HEK293T (cell line): ENCODE results near the gene PHF13.

Experiments
- CTCF ChIA-PET: fragments of 350-600 bp; formaldehyde crosslinking; extraction: SDS; loops from one replicate; lab custom pipeline; 2021; ENCODE audit warnings: antibody characterized with exemption, inconsistent platforms; lab: Yijun Ruan, JAX
- POLR2A ChIA-PET: fragments of 350-600 bp; formaldehyde crosslinking; extraction: SDS; loops from one replicate; lab custom pipeline; 2020; ENCODE audit warnings: antibody characterized with exemption, inconsistent platforms; lab: Yijun Ruan, JAX
- DNase-seq: peaks from one replicate; pipeline ENCODE4 v3.0.0; 2012; ENCODE audit warnings: mixed read lengths; ENCODE audit errors: extremely low spot score
- ARNT ChIP-seq: fragments of 450-650 bp; IDR thresholded peaks from 2 replicates; pipeline ENCODE4 v1.6.1; 2017; ENCODE audit warnings: mild to moderate bottlenecking
- BHLHE40 ChIP-seq: fragments of 450-650 bp; IDR thresholded peaks from 2 replicates; pipeline ENCODE4 v1.6.1; 2016; ENCODE audit warnings: mild to moderate bottlenecking, moderate library complexity, borderline replicate concordance
- CTBP1 ChIP-seq: fragments of 450-650 bp; IDR thresholded peaks from 2 replicates; pipeline ENCODE4 v1.6.1; 2016; ENCODE audit warnings: borderline replicate concordance
- ELF4 ChIP-seq: fragments of 450-650 bp; IDR thresholded peaks from 2 replicates; pipeline ENCODE4 v1.6.1; 2017; ENCODE audit warnings: antibody characterized with exemption
- FOXA1 ChIP-seq: fragments of 450-650 bp; IDR thresholded peaks from 2 replicates; pipeline ENCODE4 v1.6.1; 2016; ENCODE audit warnings: mild to moderate bottlenecking
- FOXK2 ChIP-seq: fragments of 450-650 bp; IDR thresholded peaks from 2 replicates; pipeline ENCODE4 v1.6.1; 2016; ENCODE audit warnings: mild to moderate bottlenecking
- FOXM1 ChIP-seq: fragments of 450-650 bp; IDR thresholded peaks from 2 replicates; pipeline ENCODE4 v1.6.1; 2017; ENCODE audit warnings: mild to moderate bottlenecking, borderline replicate concordance
- HDGF ChIP-seq: fragments of 450-650 bp; IDR thresholded peaks from 2 replicates; pipeline ENCODE4 v1.6.1; 2017; ENCODE audit warnings: antibody characterized with exemption, borderline replicate concordance
- L3MBTL2 ChIP-seq: fragments of 450-650 bp; conservative IDR thresholded peaks from 2 replicates; pipeline ENCODE4 v1.6.1; 2016; ENCODE audit warnings: mild to moderate bottlenecking
- LEF1 ChIP-seq: fragments of 450-650 bp; IDR thresholded peaks from 2 replicates; pipeline ENCODE4 v1.6.1; 2017; ENCODE audit warnings: mild to moderate bottlenecking, borderline replicate concordance
- NFRKB ChIP-seq: fragments of 450-650 bp; IDR thresholded peaks from 2 replicates; pipeline ENCODE4 v1.6.1; 2016; ENCODE audit warnings: mild to moderate bottlenecking, moderate library complexity
- SP1 ChIP-seq: fragments of 450-650 bp; IDR thresholded peaks from 2 replicates; pipeline ENCODE4 v1.6.1; 2017
- SUZ12 ChIP-seq: fragments of 450-650 bp; IDR thresholded peaks from 2 replicates; pipeline ENCODE4 v1.6.1; 2016; ENCODE audit warnings: mild to moderate bottlenecking
- TARDBP ChIP-seq: fragments of 450-650 bp; IDR thresholded peaks from 2 replicates; pipeline ENCODE4 v1.6.1; 2016
- ZNF384 ChIP-seq: fragments of 450-650 bp; IDR thresholded peaks from 2 replicates; pipeline ENCODE4 v1.6.1; 2016
- TF ChIP-seq, protein P1 (sequence below): fragments of 450-650 bp; IDR thresholded peaks from 2 replicates; pipeline ENCODE4 v1.6.1; 2016

Gene PHF13

DNA sequence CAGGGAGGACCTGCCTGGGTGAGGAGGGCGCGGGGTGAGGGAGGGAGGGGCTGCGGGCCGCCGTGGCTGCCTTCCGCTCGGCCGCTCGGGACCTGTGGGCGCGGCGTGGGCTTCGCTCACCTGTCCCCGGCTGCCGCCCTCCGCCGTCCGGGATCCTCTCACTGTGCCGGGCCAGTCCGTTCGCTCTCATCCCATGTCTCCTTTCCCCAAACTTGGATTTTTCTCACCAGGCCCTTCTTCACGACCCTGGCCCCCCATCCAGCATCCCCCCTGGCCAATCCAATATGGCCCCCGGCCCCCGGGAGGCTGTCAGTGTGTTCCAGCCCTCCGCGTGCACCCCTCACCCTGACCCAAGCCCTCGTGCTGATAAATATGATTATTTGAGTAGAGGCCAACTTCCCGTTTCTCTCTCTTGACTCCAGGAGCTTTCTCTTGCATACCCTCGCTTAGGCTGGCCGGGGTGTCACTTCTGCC lies 33.4 kb upstream of the PHF13 start:
- POLR2A ChIA-PET, result interaction anchor here (0.7 to 5.7 kb wide), 14 partner anchors 9 to 53 kb away, joined by 3 to 55 read pairs (median 4); partner anchors contain the start of genes KLHL21, NOL9 and TAS1R1
- CTCF ChIA-PET, result interaction anchor here (1.6 kb wide), 1 partner anchor 26 kb away, joined by 5 read pairs; the partner anchor contains the start of genes NOL9 and TAS1R1
- no peak for TF ChIP-seq L3MBTL2
- TF ChIP-seq ZNF384, result no peak
- no peak for TF ChIP-seq CTBP1
- TF ChIP-seq, protein P1, sequence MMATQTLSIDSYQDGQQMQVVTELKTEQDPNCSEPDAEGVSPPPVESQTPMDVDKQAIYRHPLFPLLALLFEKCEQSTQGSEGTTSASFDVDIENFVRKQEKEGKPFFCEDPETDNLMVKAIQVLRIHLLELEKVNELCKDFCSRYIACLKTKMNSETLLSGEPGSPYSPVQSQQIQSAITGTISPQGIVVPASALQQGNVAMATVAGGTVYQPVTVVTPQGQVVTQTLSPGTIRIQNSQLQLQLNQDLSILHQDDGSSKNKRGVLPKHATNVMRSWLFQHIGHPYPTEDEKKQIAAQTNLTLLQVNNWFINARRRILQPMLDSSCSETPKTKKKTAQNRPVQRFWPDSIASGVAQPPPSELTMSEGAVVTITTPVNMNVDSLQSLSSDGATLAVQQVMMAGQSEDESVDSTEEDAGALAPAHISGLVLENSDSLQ, result no peak
- no peak for TF ChIP-seq LEF1
- TF ChIP-seq FOXK2, result no peak
- no peak for TF ChIP-seq BHLHE40
- no peak for TF ChIP-seq FOXA1
- no peak for TF ChIP-seq ELF4
- TF ChIP-seq SP1, result no peak
- DNase-seq, result no peak

DNA sequence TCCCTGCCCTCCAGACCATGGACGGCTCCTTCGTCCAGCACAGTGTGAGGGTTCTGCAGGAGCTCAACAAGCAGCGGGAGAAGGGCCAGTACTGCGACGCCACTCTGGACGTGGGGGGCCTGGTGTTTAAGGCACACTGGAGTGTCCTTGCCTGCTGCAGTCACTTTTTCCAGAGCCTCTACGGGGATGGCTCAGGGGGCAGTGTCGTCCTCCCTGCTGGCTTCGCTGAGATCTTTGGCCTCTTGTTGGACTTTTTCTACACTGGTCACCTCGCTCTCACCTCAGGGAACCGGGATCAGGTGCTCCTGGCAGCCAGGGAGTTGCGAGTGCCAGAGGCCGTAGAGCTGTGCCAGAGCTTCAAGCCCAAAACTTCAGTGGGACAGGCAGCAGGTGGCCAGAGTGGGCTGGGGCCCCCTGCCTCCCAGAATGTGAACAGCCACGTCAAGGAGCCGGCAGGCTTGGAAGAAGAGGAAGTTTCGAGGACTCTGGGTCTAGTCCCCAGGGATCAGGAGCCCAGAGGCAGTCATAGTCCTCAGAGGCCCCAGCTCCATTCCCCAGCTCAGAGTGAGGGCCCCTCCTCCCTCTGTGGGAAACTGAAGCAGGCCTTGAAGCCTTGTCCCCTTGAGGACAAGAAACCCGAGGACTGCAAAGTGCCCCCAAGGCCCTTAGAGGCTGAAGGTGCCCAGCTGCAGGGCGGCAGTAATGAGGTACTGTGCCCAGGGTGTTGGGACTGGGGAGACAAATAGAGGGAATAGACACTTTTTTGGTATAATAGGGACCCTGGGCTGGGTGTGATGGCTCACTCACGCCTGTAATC lies 32.7 kb upstream of the PHF13 start:
- ChIA-PET POLR2A (interaction anchor here (0.8 to 5.7 kb wide), 5 partner anchors 8 to 28 kb away, joined by 3 to 55 read pairs (median 11); partner anchors contain the start of gene KLHL21), CTCF (interaction anchor here (0.6 kb wide), 1 partner anchor 31 kb away, joined by 3 read pairs; no protein-coding TSS in a partner anchor)
- no peak for TF ChIP-seq SUZ12
- TF ChIP-seq BHLHE40, result no peak
- no peak for TF ChIP-seq FOXK2
- TF ChIP-seq FOXA1, result no peak
- TF ChIP-seq SP1, result no peak
- no peak for TF ChIP-seq NFRKB
- TF ChIP-seq LEF1, result no peak
- no peak for TF ChIP-seq ZNF384
- TF ChIP-seq HDGF, result no peak
- TF ChIP-seq, protein P1, result no peak
- no peak for TF ChIP-seq L3MBTL2
- no peak for TF ChIP-seq FOXM1
- no peak for TF ChIP-seq ARNT
- peak; percentile 30 for DNase-seq

DNA sequence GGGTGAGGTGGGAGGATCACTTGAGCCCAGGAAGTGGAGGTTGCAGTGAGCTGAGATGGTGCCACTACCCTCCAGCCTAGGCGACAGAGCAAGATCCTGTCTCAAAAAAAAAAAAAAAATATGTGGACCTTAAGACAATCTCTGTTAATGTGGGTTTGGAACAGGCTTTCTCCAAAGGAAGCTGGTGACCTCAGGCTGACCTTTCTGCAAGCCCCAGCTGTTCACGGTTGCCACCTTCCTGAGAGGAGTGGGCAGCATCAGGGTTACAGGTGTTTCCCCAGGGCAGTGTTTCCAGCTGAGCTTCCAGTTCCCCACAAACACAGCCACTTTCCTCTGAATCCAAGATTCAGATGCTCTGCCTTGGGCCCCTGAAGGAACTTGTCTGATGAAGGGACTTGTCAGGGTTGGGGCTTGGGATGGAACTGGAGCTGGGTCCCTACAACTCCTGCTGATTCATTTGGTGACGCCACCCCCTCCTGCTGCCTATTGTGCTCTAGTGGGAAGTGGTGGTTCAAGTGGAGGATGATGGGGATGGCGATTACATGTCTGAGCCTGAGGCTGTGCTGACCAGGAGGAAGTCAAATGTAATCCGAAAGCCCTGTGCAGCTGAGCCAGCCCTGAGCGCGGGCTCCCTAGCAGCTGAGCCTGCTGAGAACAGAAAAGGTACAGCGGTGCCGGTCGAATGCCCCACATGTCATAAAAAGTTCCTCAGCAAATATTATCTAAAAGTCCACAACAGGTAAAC lies 31.8 kb upstream of the PHF13 start:
- TF ChIP-seq CTBP1 (no peak), SP1 (no peak)
- DNase-seq, result no peak
- POLR2A ChIA-PET, result interaction anchor here (0.8 to 5.7 kb wide), 2 partner anchors 17 to 20 kb away, joined by 3 to 55 read pairs; partner anchors contain the start of gene KLHL21
- CTCF ChIA-PET, result interaction anchor here (0.6 kb wide), 2 partner anchors 31 to 1956 kb away, joined by 3 to 11 read pairs; no protein-coding TSS in a partner anchor

DNA sequence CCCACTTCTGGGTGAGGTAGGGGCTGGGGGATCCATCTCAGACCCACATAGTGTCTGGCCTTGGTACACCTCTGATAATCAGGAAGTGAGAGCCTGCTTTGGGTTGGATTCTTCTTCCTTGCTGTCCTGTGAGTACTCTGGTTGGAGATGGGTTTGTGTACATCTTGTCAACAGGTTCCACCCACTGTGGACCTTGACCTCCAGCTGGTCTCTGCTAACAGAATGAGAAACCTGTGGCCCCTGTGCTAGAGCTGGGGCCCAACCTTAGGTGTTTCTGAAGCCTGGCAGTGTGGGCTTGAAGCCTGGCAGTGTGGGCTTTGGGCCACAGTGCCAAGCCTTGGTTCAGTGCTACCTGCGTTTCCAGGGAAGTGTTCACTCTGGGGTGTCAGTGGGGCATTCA lies 31.2 kb upstream of the PHF13 start:
- DNase-seq, result no peak
- ChIA-PET POLR2A (interaction anchor here (5.7 kb wide), 1 partner anchor 20 kb away, joined by 55 read pairs; the partner anchor contains the start of gene KLHL21), CTCF (no interaction called here)
- TF ChIP-seq BHLHE40 (no peak), TARDBP (no peak), L3MBTL2 (no peak), ZNF384 (no peak), SUZ12 (no peak), FOXA1 (no peak), ELF4 (no peak), FOXM1 (no peak), HDGF (no peak), CTBP1 (no peak), FOXK2 (no peak)

DNA sequence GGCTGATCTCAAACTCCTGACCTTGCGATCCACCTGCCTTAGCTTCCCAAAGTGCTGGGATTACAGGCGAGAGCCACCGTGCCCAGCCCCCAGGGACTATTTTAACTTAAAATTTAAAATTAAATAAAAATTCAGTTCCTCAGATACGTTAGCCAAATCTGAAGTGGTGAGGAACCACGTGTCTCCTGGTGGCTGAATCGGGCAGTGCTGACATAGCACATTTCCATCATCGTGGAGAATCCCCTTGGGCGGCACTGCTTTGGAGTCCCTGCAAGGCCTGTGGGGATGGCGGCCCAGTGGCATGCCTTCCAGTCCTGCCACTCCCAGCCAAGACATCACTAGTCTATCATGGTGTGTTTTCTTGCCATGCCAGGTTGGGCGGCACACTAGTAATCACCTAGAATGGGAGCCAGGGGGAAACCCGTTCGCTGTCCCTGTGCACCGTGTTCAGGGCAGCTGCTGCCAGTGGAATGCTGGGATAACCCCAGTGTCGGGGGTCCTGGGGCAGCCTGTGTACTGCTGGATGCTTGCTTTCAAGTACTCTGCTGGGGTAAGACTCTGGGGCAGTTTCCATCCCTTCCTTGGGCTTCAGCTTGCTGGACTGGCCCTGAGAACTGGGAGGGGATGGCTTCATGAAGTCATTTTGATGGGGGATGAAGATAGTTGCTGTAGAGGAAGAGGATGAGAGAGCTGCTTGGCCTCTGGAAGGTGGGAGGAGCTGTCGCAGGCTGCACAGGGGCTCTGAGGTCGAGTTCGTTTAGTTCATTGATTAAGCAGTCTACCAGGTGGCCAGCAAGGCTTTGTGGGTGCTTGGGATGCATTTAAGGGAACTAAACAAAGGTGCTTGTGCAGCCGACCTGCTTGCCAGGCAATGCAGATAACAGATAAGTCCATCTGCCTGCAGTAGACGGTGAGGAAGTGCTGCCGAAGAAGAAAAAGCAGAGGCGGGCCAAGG lies 29.1 kb upstream of the PHF13 start:
- POLR2A ChIA-PET, result no interaction called here
- CTCF ChIA-PET, result interaction anchor here (0.7 kb wide), 1 partner anchor 17 kb away, joined by 3 read pairs; no protein-coding TSS in a partner anchor
- no peak for TF ChIP-seq ELF4
- TF ChIP-seq TARDBP, result no peak
- TF ChIP-seq L3MBTL2, result no peak
- no peak for TF ChIP-seq LEF1
- no peak for TF ChIP-seq NFRKB
- no peak for TF ChIP-seq CTBP1
- no peak for TF ChIP-seq SP1
- no peak for TF ChIP-seq HDGF
- TF ChIP-seq ARNT, result no peak
- TF ChIP-seq FOXK2, result no peak
- no peak for TF ChIP-seq FOXM1
- no peak for TF ChIP-seq BHLHE40
- no peak for TF ChIP-seq SUZ12
- no peak for TF ChIP-seq FOXA1
- no peak for DNase-seq
